ENCODE measurements around the gene SLC22A31. TPM values are rescaled to one million over a fixed set of nuclear protein-coding genes. Genes with fewer than 3 reads are reported as not detected.

SLC22A31 gene
- total and polyA plus RNA-seq, 2 donors (not counting 3 experiments of a cell fraction or from before 2014, with no cell fraction given), result 1.0 TPM; not detected in 1

DNA sequence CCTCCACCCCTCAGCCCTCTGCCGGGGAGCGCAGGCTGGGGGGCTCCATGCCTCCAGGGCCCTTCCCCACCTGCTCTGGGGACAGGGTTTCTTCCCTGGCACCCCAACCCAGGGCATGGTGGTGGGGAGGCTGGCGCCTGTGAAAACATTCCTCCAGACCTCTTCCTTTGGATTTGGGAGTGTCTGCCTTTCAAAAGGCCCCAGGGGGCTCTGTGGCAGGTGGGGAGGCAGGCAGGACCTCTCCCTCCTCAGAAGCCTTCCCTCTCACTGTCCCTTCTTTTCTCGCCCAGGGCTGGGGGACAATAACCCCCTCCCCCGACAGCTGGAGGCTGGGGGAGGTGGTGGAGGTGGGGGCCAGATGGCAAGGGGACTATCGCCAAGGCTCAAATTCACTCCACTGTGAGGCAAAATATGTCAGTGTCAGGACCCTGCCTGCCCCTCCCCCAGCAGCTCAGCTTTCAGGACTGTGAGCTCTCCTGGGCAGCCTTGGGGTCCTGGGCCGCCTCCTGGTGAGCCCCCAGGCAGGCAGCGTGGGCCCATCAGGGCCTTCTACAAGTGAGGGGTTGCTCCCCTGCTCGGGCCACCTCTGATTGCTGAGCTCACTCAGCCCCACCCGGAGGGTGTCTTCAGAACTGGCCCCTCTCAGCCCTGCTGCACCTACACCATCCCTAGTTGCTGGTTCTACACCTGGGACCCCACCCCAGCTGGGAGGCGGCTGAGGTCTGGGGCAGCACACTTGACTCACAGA lies 27.0 kb downstream of the SLC22A31 start:
- Histone ChIP-seq H3K36me3 (ENCODE audit: control insufficient read depth in 2 of 2, extremely low read depth in 1 of 2, insufficient read depth in 2 of 2, low read length in 2 of 2) (no peaks in the 10 kb centered on the region), H3K4me2 (ENCODE audit: insufficient read depth, low read length) (no peak overlapping the region), H3K9ac (replicated peaks; ENCODE audit: extremely low read depth, insufficient read depth, low read length) (no peak overlapping the region), H3K27me3 (ENCODE audit: control insufficient read depth in 2 of 2, insufficient read depth in 2 of 2, low read length in 2 of 2) (peaks cover 0 to 3% of the 10 kb centered on the region in 2 experiments), H4K20me1 (replicated peaks; ENCODE audit: control insufficient read depth, extremely low read depth, insufficient read depth, low read length) (no peaks in the 10 kb centered on the region), H3K9me3 (replicated peaks; ENCODE audit: control insufficient read depth, insufficient read depth, low read length) (no peaks in the 10 kb centered on the region), H2AFZ (ENCODE audit: low read depth, low read length) (no peak overlapping the region), H3K9me1 (replicated peaks; ENCODE audit: control insufficient read depth, extremely low read depth, insufficient read depth, low read length) (no peaks in the 10 kb centered on the region), H3K79me2 (ENCODE audit: control insufficient read depth, insufficient read depth, low read length) (no peaks in the 10 kb centered on the region), H3K27ac (ENCODE audit: insufficient read depth, low read depth, low read length) (no peak overlapping the region), H3K4me3 (replicated peaks in 1 of 3; ENCODE audit: insufficient read depth in 1 of 3, low read depth in 1 of 3, low read length in 3 of 3) (no peak overlapping the region), H3K4me1 (ENCODE audit: control insufficient read depth, extremely low read depth, insufficient read depth, low read length) (peaks cover 3% of the 10 kb centered on the region)
- dilution Hi-C loops (cut with MboI; ENCODE audit: extremely low pct_ligation_motif_present, low sequenced_read_pairs) (no loop called here), intact Hi-C loops (cut with micrococcal nuclease) (no loop called here)
- TF ChIP-seq POLR2AphosphoS5 (IDR thresholded peaks at IDR 0.05; ENCODE audit: insufficient read depth, low read depth, low read length) (no peak), GATA2 (IDR thresholded peaks at IDR 0.05; ENCODE audit: insufficient read depth, insufficient read length, low read depth, low read length) (no peak), POLR2A (IDR thresholded peaks at IDR 0.05; ENCODE audit: low read depth, low read length) (no peak), JUN (IDR thresholded peaks at IDR 0.05; ENCODE audit: borderline replicate concordance, insufficient read depth, insufficient read length, low read depth) (no peak), MAX (IDR thresholded peaks at IDR 0.05; ENCODE audit: insufficient read depth, insufficient read length) (no peak), EZH2 (IDR thresholded peaks at IDR 0.05; ENCODE audit: borderline replicate concordance, low read depth, low read length, severe bottlenecking) (no peak), FOS (IDR thresholded peaks at IDR 0.05; ENCODE audit: borderline replicate concordance, insufficient read depth, low read length) (no peak), MYC (IDR thresholded peaks at IDR 0.05; ENCODE audit: low read depth, low read length) (no peak)
- TF ChIP-seq, protein P1, sequence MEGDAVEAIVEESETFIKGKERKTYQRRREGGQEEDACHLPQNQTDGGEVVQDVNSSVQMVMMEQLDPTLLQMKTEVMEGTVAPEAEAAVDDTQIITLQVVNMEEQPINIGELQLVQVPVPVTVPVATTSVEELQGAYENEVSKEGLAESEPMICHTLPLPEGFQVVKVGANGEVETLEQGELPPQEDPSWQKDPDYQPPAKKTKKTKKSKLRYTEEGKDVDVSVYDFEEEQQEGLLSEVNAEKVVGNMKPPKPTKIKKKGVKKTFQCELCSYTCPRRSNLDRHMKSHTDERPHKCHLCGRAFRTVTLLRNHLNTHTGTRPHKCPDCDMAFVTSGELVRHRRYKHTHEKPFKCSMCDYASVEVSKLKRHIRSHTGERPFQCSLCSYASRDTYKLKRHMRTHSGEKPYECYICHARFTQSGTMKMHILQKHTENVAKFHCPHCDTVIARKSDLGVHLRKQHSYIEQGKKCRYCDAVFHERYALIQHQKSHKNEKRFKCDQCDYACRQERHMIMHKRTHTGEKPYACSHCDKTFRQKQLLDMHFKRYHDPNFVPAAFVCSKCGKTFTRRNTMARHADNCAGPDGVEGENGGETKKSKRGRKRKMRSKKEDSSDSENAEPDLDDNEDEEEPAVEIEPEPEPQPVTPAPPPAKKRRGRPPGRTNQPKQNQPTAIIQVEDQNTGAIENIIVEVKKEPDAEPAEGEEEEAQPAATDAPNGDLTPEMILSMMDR (IDR thresholded peaks at IDR 0.05; ENCODE audit: extremely low read depth in 1 of 2, insufficient read depth in 1 of 2, low read depth in 1 of 2, low read length in 2 of 2), result no peak
- no peak for FAIRE-seq
- CTCF ChIA-PET, result interaction anchor here (0.8 to 1.4 kb wide), 2 partner anchors 12 to 436 kb away, joined by 3 to 4 read pairs; no protein-coding TSS in a partner anchor
- DNase-seq (ENCODE audit: low read depth, low spot score), result no peak
- BruUV-seq (replicated peaks), result no TSS peak
- POLR2A ChIA-PET, result no interaction called here

All from endothelial cell of umbilical vein (primary cell).